ENCODE results near the gene CYSTM1. TPM values are rescaled to one million over a fixed set of nuclear protein-coding genes. Genes with fewer than 3 reads are reported as not detected.

CYSTM1 gene
- total RNA-seq, 2 experiments from 2014 or later = 16.8 to 23.0 TPM

GRCh38 chr5:140239939-140240700 is 65.1 kb downstream of the CYSTM1 start:
- H3K9me3 Mint-ChIP-seq (ENCODE audit: low read depth) = no peaks in the 10 kb centered on the region
- H3K4me1 Mint-ChIP-seq = peaks cover 8% of the 10 kb centered on the region
- no peaks in the 10 kb centered on the region for H3K27me3 Mint-ChIP-seq
- no peak overlapping the region for H3K27ac Mint-ChIP-seq
- H3K36me3 Mint-ChIP-seq = peaks cover 5% of the 10 kb centered on the region
- DNase-seq (peak; percentile 75), ATAC-seq (peak; percentile 78)
- no peak overlapping the region for H3K4me3 Mint-ChIP-seq
- CTCF ChIA-PET = interaction anchor here (0.6 to 25.5 kb wide), 25 partner anchors 8 to 486 kb away, joined by 3 to 657 read pairs (median 4); partner anchors contain the start of gene HBEGF

GRCh38 chr5:140240987-140241706 is 66.2 kb downstream of the CYSTM1 start:
- no peak for ATAC-seq
- Mint-ChIP-seq H3K36me3 (peaks cover 10% of the 10 kb centered on the region), H3K4me1 (peaks cover 18% of the 10 kb centered on the region), H3K9me3 (ENCODE audit: low read depth) (no peaks in the 10 kb centered on the region), H3K4me3 (no peak overlapping the region), H3K27ac (no peak overlapping the region), H3K27me3 (no peaks in the 10 kb centered on the region)
- no peak for DNase-seq
- CTCF ChIA-PET = interaction anchor here (1.2 to 25.5 kb wide), 8 partner anchors 10 to 470 kb away, joined by 3 to 657 read pairs (median 8); partner anchors contain the start of gene HBEGF

- Mint-ChIP-seq H3K9me3 (ENCODE audit: low read depth) (no peaks in the 10 kb centered on the region), H3K4me3 (no peak overlapping the region), H3K4me1 (peaks cover 27% of the 10 kb centered on the region), H3K27me3 (no peaks in the 10 kb centered on the region), H3K36me3 (peaks cover 10% of the 10 kb centered on the region), H3K27ac (no peak overlapping the region)
- no peak for ATAC-seq
- DNase-seq = no peak
- CTCF ChIA-PET = interaction anchor here (1.7 to 25.5 kb wide), 6 partner anchors 9 to 122 kb away, joined by 6 to 657 read pairs (median 40); partner anchors contain the start of genes HBEGF and SLC4A9
Observed at GRCh38 chr5:140242099-140242498, 67.1 kb downstream of the CYSTM1 start.

- H3K27me3 Mint-ChIP-seq = no peaks in the 10 kb centered on the region
- CTCF ChIA-PET = interaction anchor here (0.8 to 25.5 kb wide), 18 partner anchors 8 to 404 kb away, joined by 3 to 657 read pairs (median 6); partner anchors contain the start of genes HBEGF, IK, NDUFA2 and SLC4A9
- no peak for ATAC-seq
- H3K4me3 Mint-ChIP-seq = no peak overlapping the region
- no peak overlapping the region for H3K27ac Mint-ChIP-seq
- H3K9me3 Mint-ChIP-seq (ENCODE audit: low read depth) = no peaks in the 10 kb centered on the region
- DNase-seq = no peak
- peaks cover 10% of the 10 kb centered on the region for H3K36me3 Mint-ChIP-seq
- peaks cover 30% of the 10 kb centered on the region for H3K4me1 Mint-ChIP-seq
Observed at GRCh38 chr5:140242890-140243585, 68.0 kb downstream of the CYSTM1 start.

- ATAC-seq (no peak), DNase-seq (no peak)
- H3K27ac Mint-ChIP-seq = no peak overlapping the region
- no peaks in the 10 kb centered on the region for H3K9me3 Mint-ChIP-seq (ENCODE audit: low read depth)
- peaks cover 33% of the 10 kb centered on the region for H3K4me1 Mint-ChIP-seq
- H3K27me3 Mint-ChIP-seq = no peaks in the 10 kb centered on the region
- CTCF ChIA-PET = interaction anchor here (0.7 to 25.5 kb wide), 41 partner anchors 8 to 493 kb away, joined by 3 to 657 read pairs (median 4); partner anchors contain the start of genes ANKHD1, CYSTM1, HBEGF and IK
- no peak overlapping the region for H3K4me3 Mint-ChIP-seq
- peaks cover 10% of the 10 kb centered on the region for H3K36me3 Mint-ChIP-seq
Observed at GRCh38 chr5:140243706-140244250, 68.8 kb downstream of the CYSTM1 start.

- Mint-ChIP-seq H3K27ac (no peak overlapping the region), H3K9me3 (ENCODE audit: low read depth) (no peaks in the 10 kb centered on the region), H3K4me3 (no peak overlapping the region), H3K36me3 (peaks cover 14% of the 10 kb centered on the region), H3K4me1 (peaks cover 39% of the 10 kb centered on the region), H3K27me3 (no peaks in the 10 kb centered on the region)
- ATAC-seq (peak; percentile 71), DNase-seq (peak; percentile 86)
- CTCF ChIA-PET = interaction anchor here (0.6 to 25.5 kb wide), 47 partner anchors 9 to 492 kb away, joined by 3 to 657 read pairs (median 4); partner anchors contain the start of genes ANKHD1, CYSTM1, HBEGF and IK
Observed at GRCh38 chr5:140244525-140245025, 69.6 kb downstream of the CYSTM1 start.

GRCh38 chr5:140245341-140245740 is 70.4 kb downstream of the CYSTM1 start:
- CTCF ChIA-PET = interaction anchor here (0.8 to 25.5 kb wide), 24 partner anchors 8 to 390 kb away, joined by 3 to 657 read pairs (median 6); partner anchors contain the start of genes HBEGF and SLC4A9
- Mint-ChIP-seq H3K27me3 (no peaks in the 10 kb centered on the region), H3K4me1 (peaks cover 47% of the 10 kb centered on the region), H3K27ac (peak overlapping the region; percentile 58), H3K4me3 (no peak overlapping the region), H3K9me3 (ENCODE audit: low read depth) (no peaks in the 10 kb centered on the region), H3K36me3 (peaks cover 19% of the 10 kb centered on the region)
- ATAC-seq = no peak
- DNase-seq = no peak

GRCh38 chr5:140245926-140246325 is 70.9 kb downstream of the CYSTM1 start:
- CTCF ChIA-PET = interaction anchor here (1.4 to 25.5 kb wide), 6 partner anchors 12 to 390 kb away, joined by 5 to 657 read pairs (median 28); partner anchors contain the start of genes HBEGF and SLC4A9
- Mint-ChIP-seq H3K9me3 (ENCODE audit: low read depth) (no peaks in the 10 kb centered on the region), H3K4me1 (peaks cover 52% of the 10 kb centered on the region), H3K36me3 (peaks cover 23% of the 10 kb centered on the region), H3K4me3 (no peak overlapping the region), H3K27ac (no peak overlapping the region), H3K27me3 (no peaks in the 10 kb centered on the region)
- ATAC-seq (no peak), DNase-seq (no peak)

- Mint-ChIP-seq H3K27me3 (no peaks in the 10 kb centered on the region), H3K27ac (no peak overlapping the region), H3K4me1 (peaks cover 57% of the 10 kb centered on the region), H3K9me3 (ENCODE audit: low read depth) (no peaks in the 10 kb centered on the region), H3K36me3 (peaks cover 27% of the 10 kb centered on the region), H3K4me3 (no peak overlapping the region)
- CTCF ChIA-PET = interaction anchor here (0.9 to 25.5 kb wide), 4 partner anchors 10 to 113 kb away, joined by 3 to 657 read pairs (median 27); partner anchors contain the start of genes HBEGF and SLC4A9
- DNase-seq (no peak), ATAC-seq (no peak)
Observed at GRCh38 chr5:140246378-140247122, 71.6 kb downstream of the CYSTM1 start.

- H3K36me3 Mint-ChIP-seq = peaks cover 34% of the 10 kb centered on the region
- H3K9me3 Mint-ChIP-seq (ENCODE audit: low read depth) = no peaks in the 10 kb centered on the region
- DNase-seq (no peak), ATAC-seq (no peak)
- peaks cover 76% of the 10 kb centered on the region for H3K4me1 Mint-ChIP-seq
- H3K27me3 Mint-ChIP-seq = no peaks in the 10 kb centered on the region
- CTCF ChIA-PET = interaction anchor here (1.2 to 25.5 kb wide), 3 partner anchors 9 to 100 kb away, joined by 3 to 657 read pairs (median 5); partner anchors contain the start of gene HBEGF
- H3K4me3 Mint-ChIP-seq = no peak overlapping the region
- H3K27ac Mint-ChIP-seq = no peak overlapping the region
Observed at GRCh38 chr5:140248414-140248813, 73.4 kb downstream of the CYSTM1 start.

- H3K27ac Mint-ChIP-seq = peak overlapping the region; percentile 10
- no peaks in the 10 kb centered on the region for H3K9me3 Mint-ChIP-seq (ENCODE audit: low read depth)
- H3K27me3 Mint-ChIP-seq = no peaks in the 10 kb centered on the region
- H3K4me3 Mint-ChIP-seq = no peak overlapping the region
- ATAC-seq = no peak
- CTCF ChIA-PET = interaction anchor here (1.7 to 25.5 kb wide), 2 partner anchors 10 to 99 kb away, joined by 5 to 657 read pairs; partner anchors contain the start of gene HBEGF
- no peak for DNase-seq
- H3K36me3 Mint-ChIP-seq = peaks cover 33% of the 10 kb centered on the region
- H3K4me1 Mint-ChIP-seq = peaks cover 76% of the 10 kb centered on the region
Observed at GRCh38 chr5:140249536-140249935, 74.5 kb downstream of the CYSTM1 start.

All from activated CD8-positive, alpha-beta memory T cell treated with anti-CD3 and anti-CD28 coated beads, Interleukin-2, amount 10 ng/mL, durations not matched to agents 7 days and 5 days (primary cell).